ENCODE results near the gene PAGE4.

Gene PAGE4

GRCh38 chrX:49829016-49829415 lies at the start of gene PAGE4:
PAGE4 (plus strand) TSS chrX:49829303; CDS start chrX:49830429, 1,126 bp downstream.
- no peak within 1 kb of the TSS for H3K27ac ChIP-seq
- TF ChIP-seq CTCF (conservative IDR thresholded peaks at IDR 0.05): no peak

GRCh38 chrX:49784747-49785280 lies 44.3 kb upstream of the PAGE4 start:
- TF ChIP-seq CTCF (conservative IDR thresholded peaks at IDR 0.05): no peak
- no peak overlapping the region for H3K27ac ChIP-seq

- TF ChIP-seq CTCF (conservative IDR thresholded peaks at IDR 0.05): no peak
- no peak overlapping the region for H3K27ac ChIP-seq
Observed at GRCh38 chrX:49792376-49792775, 36.7 kb upstream of the PAGE4 start.

GRCh38 chrX:49793686-49794085 lies 35.4 kb upstream of the PAGE4 start:
- no peak for TF ChIP-seq CTCF (conservative IDR thresholded peaks at IDR 0.05)

GRCh38 chrX:49799828-49800227 lies 29.3 kb upstream of the PAGE4 start:
- no peak for TF ChIP-seq CTCF (conservative IDR thresholded peaks at IDR 0.05)

More at GRCh38 chrX:49793686-49794085, 35.4 kb upstream of the PAGE4 start:
- no peak overlapping the region for H3K27ac ChIP-seq

GRCh38 chrX:49809891-49810632 lies 19.0 kb upstream of the PAGE4 start:
- H3K27ac ChIP-seq: no peak overlapping the region
- TF ChIP-seq CTCF (conservative IDR thresholded peaks at IDR 0.05): no peak

More at GRCh38 chrX:49799828-49800227, 29.3 kb upstream of the PAGE4 start:
- H3K27ac ChIP-seq: no peak overlapping the region

GRCh38 chrX:49812177-49812576 lies 16.9 kb upstream of the PAGE4 start:
- no peak overlapping the region for H3K27ac ChIP-seq
- TF ChIP-seq CTCF (conservative IDR thresholded peaks at IDR 0.05): no peak

All from VCaP (cell line).